Astrocyte (in vitro differentiated cells and primary cell): ENCODE measurements around the gene CRB3. TPM values are rescaled to one million over a fixed set of nuclear protein-coding genes. Genes with fewer than 3 reads are reported as not detected.

Experiments used
- DNase-seq: peaks from one replicate; pipeline ENCODE4 v3.0.0-alpha.2; 2010; ENCODE audit warnings: low read depth
- FAIRE-seq: peaks from 2 replicates; lab custom pipeline; 2011; peaks lifted over from hg19 to GRCh38; lab: Jason Lieb, UNC
- H2AFZ ChIP-seq: 2 replicates; pipeline ENCODE4 v1.6.0; 2012; ENCODE audit warnings: low read depth, low read length, inconsistent platforms
- H3K27ac ChIP-seq: 2 replicates; pipeline ENCODE4 v1.5.1; 2011; ENCODE audit warnings: low read depth, low read length, inconsistent platforms
- H3K27me3 ChIP-seq: 2 replicates; pipeline ENCODE4 v1.6.0; 2011; ENCODE audit warnings: low read length, inconsistent platforms; ENCODE audit not compliant: insufficient read depth
- H3K36me3 ChIP-seq: 2 replicates; pipeline ENCODE4 v1.5.1; 2011; ENCODE audit warnings: low read length, inconsistent platforms; ENCODE audit not compliant: insufficient read depth
- H3K4me1 ChIP-seq: 2 replicates; pipeline ENCODE4 v1.5.1; 2011; ENCODE audit warnings: low read length, inconsistent platforms; ENCODE audit not compliant: insufficient read depth
- H3K4me2 ChIP-seq: 2 replicates; pipeline ENCODE4 v1.6.0; 2012; ENCODE audit warnings: low read length, inconsistent platforms
- H3K4me3 ChIP-seq: 2 replicates; pipeline ENCODE4 v1.5.1; 2011; ENCODE audit warnings: low read depth, mild to moderate bottlenecking, low read length, inconsistent platforms; ENCODE audit not compliant: insufficient read depth
- H3K79me2 ChIP-seq: 2 replicates; pipeline ENCODE4 v1.6.0; 2012; ENCODE audit warnings: mild to moderate bottlenecking, low read length, inconsistent platforms; ENCODE audit not compliant: insufficient read depth
- H3K9ac ChIP-seq: 2 replicates; pipeline ENCODE4 v1.6.0; 2012; ENCODE audit warnings: mild to moderate bottlenecking, low read length, inconsistent platforms
- H3K9me3 ChIP-seq: 2 replicates; pipeline ENCODE4 v1.5.1; 2012; ENCODE audit warnings: low read depth, mild to moderate bottlenecking, low read length, inconsistent platforms; ENCODE audit not compliant: insufficient read depth
- H4K20me1 ChIP-seq: 2 replicates; pipeline ENCODE4 v1.6.0; 2012; ENCODE audit warnings: low read length, inconsistent platforms; ENCODE audit not compliant: insufficient read depth
- H3K27ac Mint-ChIP-seq: one replicate; pipeline ENCODE4 v1.8.0; 2021; ENCODE audit warnings: mild to moderate bottlenecking, mixed read lengths; ENCODE audit not compliant: unreplicated experiment
- H3K27me3 Mint-ChIP-seq: one replicate; pipeline ENCODE4 v1.8.0; 2021; ENCODE audit warnings: low read depth, mixed read lengths; ENCODE audit not compliant: unreplicated experiment
- H3K36me3 Mint-ChIP-seq: one replicate; pipeline ENCODE4 v1.8.0; 2021; ENCODE audit warnings: low read depth, mixed read lengths; ENCODE audit not compliant: unreplicated experiment
- H3K4me1 Mint-ChIP-seq: one replicate; pipeline ENCODE4 v1.8.0; 2021; ENCODE audit warnings: low read depth, mixed read lengths; ENCODE audit not compliant: unreplicated experiment
- H3K4me3 Mint-ChIP-seq: one replicate; pipeline ENCODE4 v1.8.0; 2021; ENCODE audit warnings: mild to moderate bottlenecking, moderate library complexity, mixed read lengths; ENCODE audit not compliant: unreplicated experiment
- H3K9me3 Mint-ChIP-seq: one replicate; pipeline ENCODE4 v1.8.0; 2021; ENCODE audit warnings: mild to moderate bottlenecking, mixed read lengths; ENCODE audit not compliant: unreplicated experiment
- EZH2 ChIP-seq: IDR thresholded peaks from 2 replicates; pipeline ENCODE4 v1.6.1; 2012; ENCODE audit warnings: mild to moderate bottlenecking, low read length, inconsistent platforms; ENCODE audit not compliant: insufficient read depth
- total RNA-seq: library from RNA; stranded (reverse); gene quantifications from 2 replicates; pipeline ENCODE4 v1.2.1, GENCODE V29; 2021
- TF ChIP-seq, protein P1 (sequence below): IDR thresholded peaks from 2 replicates; pipeline ENCODE4 v1.5.1; 2011; ENCODE audit warnings: low read depth, mild to moderate bottlenecking, inconsistent platforms, low read length, moderate library complexity; ENCODE audit not compliant: insufficient read depth

The CRB3 gene
- total RNA-seq, 1 donor from 2014 or later = 1.6 TPM

DNA sequence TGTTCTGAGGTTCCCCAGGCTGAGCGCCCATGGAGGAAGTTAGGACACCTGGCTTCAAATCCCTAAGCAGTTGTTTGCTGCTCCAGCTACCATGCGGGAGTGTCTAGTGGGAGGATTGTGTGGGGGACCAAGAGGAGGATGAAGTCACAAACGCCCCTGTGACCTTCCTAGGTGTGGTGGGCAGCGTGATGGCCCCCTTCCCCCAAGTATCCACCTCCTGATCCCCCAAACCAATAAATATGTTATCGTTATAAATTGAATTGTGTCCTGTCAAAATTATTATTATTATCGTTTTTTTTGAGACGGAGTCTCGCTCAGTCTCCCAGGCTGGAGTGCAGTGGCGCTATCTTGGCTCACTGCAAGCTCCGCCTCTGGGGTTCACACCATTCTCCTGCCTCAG is 30.4 kb upstream of the CRB3 start, which contains the start of gene SLC25A41:
SLC25A41 (minus strand) TSS at position 101 of the 400 bp plus-strand sequence; CDS start at position 31, 70 bp downstream.
- DNase-seq = no peak
- Histone ChIP-seq H3K9ac (no peak within 1 kb of the TSS), H2AFZ (no peak within 1 kb of the TSS), H3K79me2 (no peaks in the 10 kb centered on the region), H3K4me2 (no peak within 1 kb of the TSS), H4K20me1 (no peaks in the 10 kb centered on the region), H3K9me3 (no peaks in the 10 kb centered on the region), H3K36me3 (no peaks in the 10 kb centered on the region), H3K4me1 (no peaks in the 10 kb centered on the region), H3K4me3 (no peak within 1 kb of the TSS), H3K27ac (no peak within 1 kb of the TSS), H3K27me3 (no peaks in the 10 kb centered on the region)
- no peak within 1 kb of the TSS for H3K4me3 Mint-ChIP-seq
- no peak within 1 kb of the TSS for H3K27ac Mint-ChIP-seq
- no peak for FAIRE-seq
- peaks cover under 1% of the 10 kb centered on the region for H3K27me3 Mint-ChIP-seq
- no peaks in the 10 kb centered on the region for H3K4me1 Mint-ChIP-seq
- peaks cover 2% of the 10 kb centered on the region for H3K9me3 Mint-ChIP-seq
- TF ChIP-seq, protein P1, sequence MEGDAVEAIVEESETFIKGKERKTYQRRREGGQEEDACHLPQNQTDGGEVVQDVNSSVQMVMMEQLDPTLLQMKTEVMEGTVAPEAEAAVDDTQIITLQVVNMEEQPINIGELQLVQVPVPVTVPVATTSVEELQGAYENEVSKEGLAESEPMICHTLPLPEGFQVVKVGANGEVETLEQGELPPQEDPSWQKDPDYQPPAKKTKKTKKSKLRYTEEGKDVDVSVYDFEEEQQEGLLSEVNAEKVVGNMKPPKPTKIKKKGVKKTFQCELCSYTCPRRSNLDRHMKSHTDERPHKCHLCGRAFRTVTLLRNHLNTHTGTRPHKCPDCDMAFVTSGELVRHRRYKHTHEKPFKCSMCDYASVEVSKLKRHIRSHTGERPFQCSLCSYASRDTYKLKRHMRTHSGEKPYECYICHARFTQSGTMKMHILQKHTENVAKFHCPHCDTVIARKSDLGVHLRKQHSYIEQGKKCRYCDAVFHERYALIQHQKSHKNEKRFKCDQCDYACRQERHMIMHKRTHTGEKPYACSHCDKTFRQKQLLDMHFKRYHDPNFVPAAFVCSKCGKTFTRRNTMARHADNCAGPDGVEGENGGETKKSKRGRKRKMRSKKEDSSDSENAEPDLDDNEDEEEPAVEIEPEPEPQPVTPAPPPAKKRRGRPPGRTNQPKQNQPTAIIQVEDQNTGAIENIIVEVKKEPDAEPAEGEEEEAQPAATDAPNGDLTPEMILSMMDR = no peak
- no peak for TF ChIP-seq EZH2
- peaks cover 2% of the 10 kb centered on the region for H3K36me3 Mint-ChIP-seq

- Mint-ChIP-seq H3K4me3 (no peak overlapping the region), H3K27me3 (peaks cover 4% of the 10 kb centered on the region), H3K27ac (no peak overlapping the region), H3K4me1 (no peaks in the 10 kb centered on the region), H3K36me3 (peaks cover 5% of the 10 kb centered on the region), H3K9me3 (peaks cover 2% of the 10 kb centered on the region)
- no peaks in the 10 kb centered on the region for H3K9me3 ChIP-seq
- no peaks in the 10 kb centered on the region for H3K79me2 ChIP-seq
- H2AFZ ChIP-seq = no peak overlapping the region
- no peak overlapping the region for H3K27ac ChIP-seq
- H3K4me3 ChIP-seq = no peak overlapping the region
- no peaks in the 10 kb centered on the region for H3K36me3 ChIP-seq
- H3K4me1 ChIP-seq = no peaks in the 10 kb centered on the region
- no peak overlapping the region for H3K9ac ChIP-seq
- H4K20me1 ChIP-seq = no peaks in the 10 kb centered on the region
- no peak overlapping the region for H3K4me2 ChIP-seq
- TF ChIP-seq EZH2 = no peak
- TF ChIP-seq, protein P1 = no peak
- FAIRE-seq (no peak), DNase-seq (no peak)
- H3K27me3 ChIP-seq = no peaks in the 10 kb centered on the region
Measured at GRCh38 chr19:6439743-6440142, 24.3 kb upstream of the CRB3 start.

DNA sequence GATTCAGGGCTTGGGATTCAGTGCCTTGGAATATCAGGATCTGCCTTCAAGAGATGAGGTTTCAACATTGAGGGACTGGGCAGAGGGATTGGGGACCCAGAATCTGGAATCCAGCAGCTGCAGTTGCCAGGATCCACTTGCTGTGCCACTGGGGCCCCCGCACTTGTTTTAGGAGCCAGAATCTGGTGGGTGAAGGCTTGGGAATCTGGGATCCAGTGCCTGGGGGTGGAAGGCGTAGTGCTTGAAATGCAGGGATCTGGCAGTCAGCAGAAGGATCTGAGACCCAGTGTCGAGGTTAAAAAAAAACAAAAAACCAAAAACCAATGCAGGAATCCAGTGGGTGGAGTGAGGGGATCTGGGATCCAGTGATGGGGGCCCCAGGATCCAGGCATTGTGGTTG is 23.2 kb upstream of the CRB3 start:
- Histone ChIP-seq H3K9me3 (no peaks in the 10 kb centered on the region), H3K4me2 (no peak overlapping the region), H3K27ac (no peak overlapping the region), H3K27me3 (no peaks in the 10 kb centered on the region), H3K9ac (no peak overlapping the region), H3K4me3 (no peak overlapping the region), H3K36me3 (no peaks in the 10 kb centered on the region), H4K20me1 (no peaks in the 10 kb centered on the region), H2AFZ (no peak overlapping the region), H3K4me1 (no peaks in the 10 kb centered on the region), H3K79me2 (no peaks in the 10 kb centered on the region)
- no peak for DNase-seq
- Mint-ChIP-seq H3K27me3 (peaks cover 4% of the 10 kb centered on the region), H3K4me3 (no peak overlapping the region), H3K36me3 (peaks cover 12% of the 10 kb centered on the region), H3K4me1 (no peaks in the 10 kb centered on the region), H3K27ac (no peak overlapping the region), H3K9me3 (peaks cover 2% of the 10 kb centered on the region)
- no peak for FAIRE-seq
- TF ChIP-seq EZH2 = no peak
- TF ChIP-seq, protein P1 = no peak
